H9 (cell line): ENCODE results near the gene SPOCD1. TPM values are rescaled to one million over a fixed set of nuclear protein-coding genes. Genes with fewer than 3 reads are reported as not detected.

Experiments
- DNase-seq: peaks from one replicate; pipeline ENCODE4 v3.0.0-alpha.2; 2017
- H2AFZ ChIP-seq: one replicate; pipeline ENCODE4 v1.6.1; 2013; ENCODE audit warnings: mild to moderate bottlenecking, low read length, control low read depth, moderate library complexity
- H2AK5ac ChIP-seq: 2 replicates; pipeline ENCODE4 v1.6.1; 2013; ENCODE audit warnings: low read length, control low read depth, mixed read lengths; ENCODE audit not compliant: insufficient read length
- H2BK120ac ChIP-seq: one replicate; pipeline ENCODE4 v1.6.1; 2013; ENCODE audit warnings: low read depth, mild to moderate bottlenecking, low read length, control low read depth, inconsistent platforms; ENCODE audit not compliant: poor library complexity, severe bottlenecking
- H2BK12ac ChIP-seq: 2 replicates; pipeline ENCODE4 v1.6.1; 2013; ENCODE audit warnings: low read length, control low read depth, mixed read lengths, low read depth; ENCODE audit not compliant: insufficient read length
- H2BK15ac ChIP-seq: 2 replicates; pipeline ENCODE4 v1.6.1; 2013; ENCODE audit warnings: low read depth, low read length, control low read depth
- H2BK20ac ChIP-seq: one replicate; pipeline ENCODE4 v1.6.1; 2013; ENCODE audit warnings: low read depth, mild to moderate bottlenecking, low read length, control low read depth, inconsistent platforms; ENCODE audit not compliant: poor library complexity, severe bottlenecking
- H2BK5ac ChIP-seq: 2 replicates; pipeline ENCODE4 v1.6.1; 2013; ENCODE audit warnings: low read length, control low read depth, mixed read lengths; ENCODE audit not compliant: insufficient read length
- H3K14ac ChIP-seq: 2 replicates; pipeline ENCODE4 v1.6.1; 2013; ENCODE audit warnings: low read length, control low read depth; ENCODE audit not compliant: insufficient read depth
- H3K18ac ChIP-seq: 2 replicates; pipeline ENCODE4 v1.6.1; 2013; ENCODE audit warnings: low read depth, mild to moderate bottlenecking, mixed read lengths, low read length, control low read depth; ENCODE audit not compliant: insufficient read length
- H3K23ac ChIP-seq: 2 replicates; pipeline ENCODE4 v1.6.1; 2013; ENCODE audit warnings: low read length, control low read depth, mixed read lengths, low read depth; ENCODE audit not compliant: insufficient read length
- H3K23me2 ChIP-seq: 2 replicates; pipeline ENCODE4 v1.6.1; 2013; ENCODE audit warnings: low read depth, mild to moderate bottlenecking, mixed read lengths, low read length, control low read depth; ENCODE audit not compliant: insufficient read length, poor library complexity, severe bottlenecking
- H3K27ac ChIP-seq: 2 replicates; pipeline ENCODE4 v1.5.1; 2013; ENCODE audit warnings: low read length, control low read depth, mixed read lengths, low read depth; ENCODE audit not compliant: insufficient read length
- H3K27me3 ChIP-seq: 2 replicates; pipeline ENCODE4 v1.6.1; 2013; ENCODE audit warnings: low read length, control low read depth, inconsistent platforms; ENCODE audit not compliant: insufficient read depth
- H3K4ac ChIP-seq: 2 replicates; pipeline ENCODE4 v1.6.1; 2013; ENCODE audit warnings: low read depth, mild to moderate bottlenecking, control low read depth, inconsistent platforms, low read length, moderate library complexity
- H3K4me1 ChIP-seq: 2 replicates; pipeline ENCODE4 v1.6.1; 2013; ENCODE audit warnings: low read length, control low read depth, inconsistent platforms; ENCODE audit not compliant: insufficient read depth
- H3K4me2 ChIP-seq: 2 replicates; pipeline ENCODE4 v1.6.1; 2013; ENCODE audit warnings: low read length, control low read depth, mixed read lengths; ENCODE audit not compliant: insufficient read length, insufficient read depth
- H3K56ac ChIP-seq: 2 replicates; pipeline ENCODE4 v1.6.1; 2013; ENCODE audit warnings: low read depth, mild to moderate bottlenecking, mixed read lengths, low read length, control low read depth; ENCODE audit not compliant: insufficient read length
- H3K79me1 ChIP-seq: 2 replicates; pipeline ENCODE4 v1.6.1; 2013; ENCODE audit warnings: low read depth, mild to moderate bottlenecking, moderate library complexity, low read length, control low read depth, inconsistent platforms; ENCODE audit not compliant: insufficient read depth, poor library complexity, severe bottlenecking
- H3K79me2 ChIP-seq: 2 replicates; pipeline ENCODE4 v1.6.1; 2013; ENCODE audit warnings: low read length, control low read depth, inconsistent platforms; ENCODE audit not compliant: insufficient read depth
- H3K9ac ChIP-seq: 2 replicates; pipeline ENCODE4 v1.6.1; 2013; ENCODE audit warnings: low read length, control low read depth, mixed read lengths; ENCODE audit not compliant: insufficient read length; ENCODE audit errors: extremely low read depth
- H3K9me3 ChIP-seq: one replicate; pipeline ENCODE4 v1.6.1; 2013; ENCODE audit warnings: low read depth, low read length, inconsistent platforms; ENCODE audit not compliant: control insufficient read depth
- H3T11ph ChIP-seq: one replicate; pipeline ENCODE4 v1.6.1; 2013; ENCODE audit warnings: mild to moderate bottlenecking, low read length, control low read depth, inconsistent platforms
- H4K20me1 ChIP-seq: one replicate; pipeline ENCODE4 v1.6.1; 2013; ENCODE audit not compliant: control insufficient read depth, insufficient read length, insufficient read depth
- H4K5ac ChIP-seq: 2 replicates; pipeline ENCODE4 v1.6.1; 2013; ENCODE audit warnings: low read depth, mild to moderate bottlenecking, mixed read lengths, low read length, control low read depth; ENCODE audit not compliant: insufficient read length
- H4K8ac ChIP-seq: replicated peaks from 2 replicates; pipeline ENCODE4 v1.6.1; 2013; ENCODE audit warnings: low read length, control low read depth, mixed read lengths, low read depth; ENCODE audit not compliant: insufficient read length
- H4K91ac ChIP-seq: 2 replicates; pipeline ENCODE4 v1.6.1; 2013; ENCODE audit warnings: low read depth, mild to moderate bottlenecking, moderate library complexity, mixed read lengths, low read length, control low read depth; ENCODE audit not compliant: insufficient read length
- H3K27ac Mint-ChIP-seq, 3 experiments: 2 replicates in 2 of 3; 3 replicates in 1 of 3; pipeline ENCODE4 v1.8.0; 2020 to 2021; ENCODE audit warnings: mixed read lengths in 3 of 3, mild to moderate bottlenecking in 1 of 3, moderate library complexity in 1 of 3
- H3K27me3 Mint-ChIP-seq: 2 replicates; pipeline ENCODE4 v1.8.0; 2021; ENCODE audit warnings: low read depth, mild to moderate bottlenecking, moderate library complexity, mixed read lengths
- H3K36me3 Mint-ChIP-seq, 3 experiments: 2 replicates in 2 of 3; 3 replicates in 1 of 3; pipeline ENCODE4 v1.8.0; 2020 to 2021; ENCODE audit warnings: low read depth in 3 of 3, mixed read lengths in 3 of 3; ENCODE audit not compliant: insufficient read depth in 1 of 3
- H3K4me1 Mint-ChIP-seq, 2 experiments: 2 replicates each; pipeline ENCODE4 v1.8.0; 2020; ENCODE audit warnings: mixed read lengths in 2 of 2
- H3K4me3 Mint-ChIP-seq, 2 experiments: 2 replicates in 1 of 2; 3 replicates in 1 of 2; pipeline ENCODE4 v1.8.0; 2020 to 2021; ENCODE audit warnings: mild to moderate bottlenecking in 2 of 2, mixed read lengths in 2 of 2, moderate library complexity in 1 of 2
- H3K9me3 Mint-ChIP-seq, 2 experiments: 2 replicates in 1 of 2; 3 replicates in 1 of 2; pipeline ENCODE4 v1.8.0; 2020; ENCODE audit warnings: mild to moderate bottlenecking in 2 of 2, mixed read lengths in 2 of 2, moderate library complexity in 1 of 2
- WGBS: extraction: QIAGEN DNeasy Blood & Tissue Kit; methylation state at CpG from one replicate; pipeline ENCODE4 v1.1.7; 2013; ENCODE audit warnings: missing lambda C conversion rate, low lambda C conversion rate, mixed read lengths; ENCODE audit not compliant: insufficient read length; ENCODE audit errors: extremely low coverage; 5-methylcytosine and 5-hydroxymethylcytosine counted together
- total RNA-seq: library from RNA; stranded (reverse); gene quantifications from 2 replicates; pipeline ENCODE4 v1.2.1, GENCODE V29; 2021
- TF ChIP-seq, protein P1 (sequence below): fragments of 200-600 bp; sonication (generic); conservative IDR thresholded peaks from 3 replicates; pipeline ENCODE4 v1.8.0; 2021; ENCODE audit warnings: antibody characterized with exemption, mild to moderate bottlenecking

Gene SPOCD1
- total RNA-seq, 1 experiment from 2014 or later: 1.5 TPM

DNA sequence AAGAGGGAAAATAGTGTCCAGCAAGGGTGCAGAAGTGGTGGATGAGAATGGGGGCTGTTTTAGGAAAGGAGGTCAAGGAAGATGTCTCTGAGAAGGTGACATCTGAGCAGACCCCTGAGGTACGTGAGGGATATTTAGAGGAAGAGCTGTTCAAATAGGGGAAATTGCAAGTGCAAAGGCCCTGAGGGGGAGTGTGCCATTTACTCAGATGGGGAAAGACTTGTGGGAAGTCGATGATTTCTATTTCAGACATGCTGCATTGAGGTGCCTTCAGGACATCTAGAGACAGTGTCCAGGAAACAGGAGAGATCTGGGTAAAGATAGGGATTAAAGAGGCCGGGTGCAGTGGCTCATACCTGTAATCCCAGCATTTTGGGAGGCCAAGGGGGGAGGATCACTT lies 41.3 kb downstream of the SPOCD1 start:
- no peak overlapping the region for H2AK5ac ChIP-seq
- H2BK5ac ChIP-seq: no peak overlapping the region
- no peak overlapping the region for H4K91ac ChIP-seq
- Mint-ChIP-seq H3K4me1 (peaks cover 21 to 44% of the 10 kb centered on the region in 2 experiments), H3K27ac (no peak overlapping the region), H3K4me3 (no peak overlapping the region), H3K36me3 (no peaks in the 10 kb centered on the region), H3K9me3 (no peaks in the 10 kb centered on the region; a peak in 1 of 5 replicates), H3K27me3 (peaks cover 86% of the 10 kb centered on the region)
- H4K5ac ChIP-seq: no peak overlapping the region
- no peaks in the 10 kb centered on the region for H3K79me2 ChIP-seq
- H3K14ac ChIP-seq: no peak overlapping the region
- H3K23ac ChIP-seq: no peak overlapping the region
- no peak overlapping the region for H3K27ac ChIP-seq
- H3K4ac ChIP-seq: no peak overlapping the region
- no peaks in the 10 kb centered on the region for H4K20me1 ChIP-seq
- no peak overlapping the region for H2BK20ac ChIP-seq
- no peaks in the 10 kb centered on the region for H3K9me3 ChIP-seq
- no peak overlapping the region for H3K4me2 ChIP-seq
- H2AFZ ChIP-seq: no peak overlapping the region
- H3K79me1 ChIP-seq: no peaks in the 10 kb centered on the region
- H3K4me1 ChIP-seq: no peaks in the 10 kb centered on the region
- no peak overlapping the region for H2BK12ac ChIP-seq
- H4K8ac ChIP-seq: no peak overlapping the region
- H3K9ac ChIP-seq: no peak overlapping the region
- no peak for DNase-seq
- no peak overlapping the region for H3T11ph ChIP-seq
- H3K27me3 ChIP-seq: peaks cover 38% of the 10 kb centered on the region
- H3K18ac ChIP-seq: no peak overlapping the region
- H2BK15ac ChIP-seq: no peak overlapping the region
- no peak overlapping the region for H3K56ac ChIP-seq
- TF ChIP-seq, protein P1, sequence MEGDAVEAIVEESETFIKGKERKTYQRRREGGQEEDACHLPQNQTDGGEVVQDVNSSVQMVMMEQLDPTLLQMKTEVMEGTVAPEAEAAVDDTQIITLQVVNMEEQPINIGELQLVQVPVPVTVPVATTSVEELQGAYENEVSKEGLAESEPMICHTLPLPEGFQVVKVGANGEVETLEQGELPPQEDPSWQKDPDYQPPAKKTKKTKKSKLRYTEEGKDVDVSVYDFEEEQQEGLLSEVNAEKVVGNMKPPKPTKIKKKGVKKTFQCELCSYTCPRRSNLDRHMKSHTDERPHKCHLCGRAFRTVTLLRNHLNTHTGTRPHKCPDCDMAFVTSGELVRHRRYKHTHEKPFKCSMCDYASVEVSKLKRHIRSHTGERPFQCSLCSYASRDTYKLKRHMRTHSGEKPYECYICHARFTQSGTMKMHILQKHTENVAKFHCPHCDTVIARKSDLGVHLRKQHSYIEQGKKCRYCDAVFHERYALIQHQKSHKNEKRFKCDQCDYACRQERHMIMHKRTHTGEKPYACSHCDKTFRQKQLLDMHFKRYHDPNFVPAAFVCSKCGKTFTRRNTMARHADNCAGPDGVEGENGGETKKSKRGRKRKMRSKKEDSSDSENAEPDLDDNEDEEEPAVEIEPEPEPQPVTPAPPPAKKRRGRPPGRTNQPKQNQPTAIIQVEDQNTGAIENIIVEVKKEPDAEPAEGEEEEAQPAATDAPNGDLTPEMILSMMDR: no peak
- WGBS: no CpG with 5 or more reads among the region's 3 CpGs
- H2BK120ac ChIP-seq: no peak overlapping the region
- H3K23me2 ChIP-seq: peaks cover 7% of the 10 kb centered on the region
